Ovary (tissue), 9 donors: ENCODE results near the gene CHL1. TPM values are rescaled to one million over a fixed set of nuclear protein-coding genes. Genes with fewer than 3 reads are reported as not detected.

ENCODE experiments used
- DNase-seq, 5 donors: peaks; one replicate each; pipeline ENCODE4 v3.0.0-alpha.2; 2019 to 2020
- H3K27ac ChIP-seq, 2 donors: fragments of 200-600 bp; one replicate each; pipeline versions ENCODE4 v1.5.1 to v1.8.0; 2019 to 2022
- H3K27me3 ChIP-seq: fragments of 200-600 bp; one replicate; pipeline ENCODE4 v1.8.0; 2022
- H3K36me3 ChIP-seq: fragments of 200-600 bp; sonication (generic); one replicate; pipeline ENCODE4 v1.5.1; 2019
- H3K4me1 ChIP-seq: one replicate; pipeline ENCODE4 v1.8.1; 2013; ENCODE audit warnings: mild to moderate bottlenecking, moderate library complexity; ENCODE audit not compliant: insufficient read depth
- H3K4me3 ChIP-seq: fragments of 200-600 bp; sonication (generic); one replicate; pipeline ENCODE4 v1.5.1; 2017
- H3K9me3 ChIP-seq, 2 donors: fragments of 200-600 bp in 1 of 2; sonication (generic) in 1 of 2; one replicate each; pipeline versions ENCODE4 v1.5.1 to v1.8.1; 2013 to 2019; ENCODE audit warnings: mild to moderate bottlenecking in 1 of 2, moderate library complexity in 1 of 2
- EP300 ChIP-seq: sonication (generic); formaldehyde crosslinking; IDR thresholded peaks from one replicate; pipeline ENCODE4 v1.6.1; 2017; ENCODE audit warnings: antibody characterized with exemption
- POLR2A ChIP-seq: fragments of 450-650 bp; IDR thresholded peaks from one replicate; pipeline ENCODE4 v1.6.1; 2017; ENCODE audit warnings: antibody characterized with exemption, mild to moderate bottlenecking, moderate library complexity
- whole genome bisulfite sequencing, 3 donors: extraction: QIAGEN DNeasy Blood & Tissue Kit in 1 of 3; methylation state at CpG; one replicate each; pipeline versions ENCODE4 v1.1.5 to v1.1.7; 2013 to 2017; 5-methylcytosine and 5-hydroxymethylcytosine counted together
- intact Hi-C, 4 donors: fragments of 100-400 bp; cut with DNase I; formaldehyde crosslinking; loops; one replicate each; pipeline versions ENCODE4 v1.11.0 to v1.15.1; 2022 to 2023
- polyA plus RNA-seq, 2 donors: library from polyadenylated mRNA; stranded (reverse); fragments of 200-250 nt in 1 of 2; fragments of 350-450 nt in 1 of 2; fragmentation: Illumina TruSeq in 1 of 2; extraction: RNeasy Lipid Tissue Mini Kit (QIAGEN cat#74804) in 1 of 2; gene quantifications; one replicate each; pipeline ENCODE4 v1.2.3, GENCODE V29; 2013 to 2014
- total RNA-seq, 7 donors: library from RNA; depleted of rRNA in 2 of 7; stranded (reverse); fragments of >200 nt in 2 of 7; fragmentation: NEBNext Ultra II Directional in 3 of 7; extraction: Animal tissue kit (Norgen Biotek cat#: 25700) in 3 of 7; gene quantifications; one replicate each; pipeline versions ENCODE4 v1.1.0 to v1.2.4, GENCODE V29; 2016 to 2023
- TF ChIP-seq, protein P1 (sequence below), 3 donors: fragments of 450-650 bp in 2 of 3; fragments of 200-600 bp in 1 of 3; IDR thresholded peaks; one replicate each; pipeline versions ENCODE4 v1.5.1 to v1.8.0; 2016 to 2022; ENCODE audit warnings: antibody characterized with exemption in 3 of 3, mild to moderate bottlenecking in 1 of 3
- donor health status: DM: no; HTN: no; CAD: no; lungs with moderate emphysema.
- donor health status: DM: no; HTN: no; CAD: no.
- donor health status: Bipolar disorder and iron deficiency.
- donor health status: DM: yes; HTN: yes; CAD: no.
- donor health status: DM: no; HTN: no; CAD: no.
- donor health status: DM: yes; HTN: yes; CAD: no.

CHL1 gene
- total and polyA plus RNA-seq, 9 donors, result 20.8 to 101 (median 35.7) TPM

DNA sequence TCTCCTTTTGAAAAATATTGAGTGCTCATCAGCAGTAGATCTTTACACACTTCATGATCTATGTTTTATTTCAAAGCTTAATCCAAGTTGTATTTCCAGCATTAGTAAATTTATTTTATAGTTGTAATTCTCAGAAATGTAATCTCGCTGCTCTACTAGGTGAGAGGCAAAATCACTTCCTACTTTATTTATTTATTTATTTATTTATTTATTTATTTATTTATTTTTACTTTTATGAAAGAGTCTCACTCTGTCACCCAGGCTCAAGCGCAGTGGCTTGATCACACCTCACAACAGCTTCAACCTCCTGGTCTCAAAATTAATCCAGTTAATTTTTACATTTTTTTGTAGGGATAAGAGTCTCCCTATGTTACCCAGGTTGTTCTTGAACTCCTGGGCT lies 127.9 kb downstream of the CHL1 start:
- Histone ChIP-seq H3K4me3 (no peak overlapping the region), H3K27ac (no peak overlapping the region), H3K27me3 (no peaks in the 10 kb centered on the region), H3K9me3 (no peaks in the 10 kb centered on the region), H3K4me1 (no peaks in the 10 kb centered on the region), H3K36me3 (no peaks in the 10 kb centered on the region)
- intact Hi-C loops, result no loop called here
- WGBS, 3 donors, result 97 to 99% (median 98%) methylated on average over 2 of the region's 2 CpGs
- DNase-seq, result no peak
- no peak for TF ChIP-seq POLR2A

GRCh38 chr3:325495-325894 lies 128.9 kb downstream of the CHL1 start:
- intact Hi-C loops, result no loop called here
- Histone ChIP-seq H3K36me3 (no peaks in the 10 kb centered on the region), H3K27me3 (no peaks in the 10 kb centered on the region), H3K27ac (no peak overlapping the region), H3K4me3 (no peak overlapping the region), H3K4me1 (no peaks in the 10 kb centered on the region), H3K9me3 (no peaks in the 10 kb centered on the region)
- WGBS, 3 donors, result 88 to 94% (median 91%) methylated on average over 1 of the region's 1 CpG
- no peak for TF ChIP-seq EP300
- no peak for TF ChIP-seq POLR2A
- TF ChIP-seq, protein P1, sequence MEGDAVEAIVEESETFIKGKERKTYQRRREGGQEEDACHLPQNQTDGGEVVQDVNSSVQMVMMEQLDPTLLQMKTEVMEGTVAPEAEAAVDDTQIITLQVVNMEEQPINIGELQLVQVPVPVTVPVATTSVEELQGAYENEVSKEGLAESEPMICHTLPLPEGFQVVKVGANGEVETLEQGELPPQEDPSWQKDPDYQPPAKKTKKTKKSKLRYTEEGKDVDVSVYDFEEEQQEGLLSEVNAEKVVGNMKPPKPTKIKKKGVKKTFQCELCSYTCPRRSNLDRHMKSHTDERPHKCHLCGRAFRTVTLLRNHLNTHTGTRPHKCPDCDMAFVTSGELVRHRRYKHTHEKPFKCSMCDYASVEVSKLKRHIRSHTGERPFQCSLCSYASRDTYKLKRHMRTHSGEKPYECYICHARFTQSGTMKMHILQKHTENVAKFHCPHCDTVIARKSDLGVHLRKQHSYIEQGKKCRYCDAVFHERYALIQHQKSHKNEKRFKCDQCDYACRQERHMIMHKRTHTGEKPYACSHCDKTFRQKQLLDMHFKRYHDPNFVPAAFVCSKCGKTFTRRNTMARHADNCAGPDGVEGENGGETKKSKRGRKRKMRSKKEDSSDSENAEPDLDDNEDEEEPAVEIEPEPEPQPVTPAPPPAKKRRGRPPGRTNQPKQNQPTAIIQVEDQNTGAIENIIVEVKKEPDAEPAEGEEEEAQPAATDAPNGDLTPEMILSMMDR (IDR thresholded peaks at IDR 0.05), result no peak
- no peak for DNase-seq

DNA sequence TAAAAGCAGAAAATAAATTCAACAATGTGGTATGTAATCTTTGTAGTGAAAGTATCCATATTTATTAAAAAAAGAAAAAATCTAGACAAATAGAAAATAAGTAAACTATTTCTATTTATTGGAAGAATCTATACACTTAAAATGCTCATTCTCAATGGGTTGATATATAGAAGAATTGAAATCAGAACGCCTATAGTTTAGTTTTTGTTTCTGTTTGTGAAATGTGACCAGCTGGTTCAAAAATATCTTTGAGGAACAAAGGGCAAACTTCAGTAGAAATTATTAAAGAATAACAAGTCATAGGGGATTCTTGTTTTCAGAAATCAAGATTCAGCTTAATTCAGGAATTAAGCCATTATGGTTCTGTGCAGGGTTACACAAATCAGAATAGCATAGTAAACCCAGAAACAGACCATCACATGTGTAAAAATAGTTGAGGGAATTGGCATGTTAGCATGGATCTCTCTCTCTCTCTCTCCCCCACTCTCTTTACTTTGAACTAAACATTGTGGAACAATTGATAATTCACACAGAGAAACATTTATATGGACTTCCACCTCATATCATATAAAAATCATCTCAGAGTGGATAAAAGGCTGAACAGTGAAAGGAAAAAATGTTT lies 134.0 kb downstream of the CHL1 start:
- no peak overlapping the region for H3K27ac ChIP-seq

DNA sequence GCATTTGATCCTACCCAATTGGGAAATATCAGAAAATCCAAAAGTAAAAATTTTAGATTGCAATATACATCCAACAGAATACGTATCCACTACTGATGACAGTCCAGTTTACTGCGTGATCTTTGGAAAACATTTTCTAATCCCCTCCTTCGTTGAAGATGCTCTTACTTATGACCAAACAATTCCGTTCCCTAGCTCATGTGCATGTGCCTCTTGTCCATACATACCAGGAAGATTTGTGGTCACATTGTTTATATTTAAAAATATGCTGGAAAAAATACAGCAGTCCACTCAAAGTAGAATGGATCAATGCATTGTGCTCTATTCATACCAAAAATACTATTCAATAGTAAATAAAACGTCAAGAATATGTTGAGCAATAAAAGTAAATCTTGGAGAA lies 135.3 kb downstream of the CHL1 start:
- 83 to 89% (median 87%) methylated on average over 5 of the region's 5 CpGs for WGBS, 3 donors

More for the DNA sequence above, 134.0 kb downstream of the CHL1 start:
- Histone ChIP-seq H3K4me1 (no peaks in the 10 kb centered on the region), H3K36me3 (no peaks in the 10 kb centered on the region), H3K27me3 (no peaks in the 10 kb centered on the region), H3K9me3 (no peaks in the 10 kb centered on the region), H3K4me3 (no peak overlapping the region)
- no peak for TF ChIP-seq EP300
- TF ChIP-seq POLR2A, result no peak
- TF ChIP-seq, protein P1 (IDR thresholded peaks at IDR 0.05), result no peak
- no peak for DNase-seq
- intact Hi-C loops, result no loop called here
- WGBS, 3 donors, result 76 to 89% (median 76%) methylated on average over 1 of the region's 1 CpG

GRCh38 chr3:332701-333100 lies 136.1 kb downstream of the CHL1 start:
- Histone ChIP-seq H3K9me3 (no peaks in the 10 kb centered on the region), H3K27me3 (no peaks in the 10 kb centered on the region)

More for the DNA sequence above, 135.3 kb downstream of the CHL1 start:
- no peaks in the 10 kb centered on the region for H3K36me3 ChIP-seq
- no peaks in the 10 kb centered on the region for H3K9me3 ChIP-seq
- no peaks in the 10 kb centered on the region for H3K4me1 ChIP-seq
- TF ChIP-seq, protein P1 (IDR thresholded peaks at IDR 0.05), result no peak
- TF ChIP-seq EP300, result no peak
- H3K27me3 ChIP-seq, result no peaks in the 10 kb centered on the region
- H3K4me3 ChIP-seq, result no peak overlapping the region
- no peak for DNase-seq
- intact Hi-C loops, result loop anchor here in 1 of 4 donors (1.0 kb wide), 1 partner anchor 46 kb away; no protein-coding TSS in a partner anchor
- H3K27ac ChIP-seq, result no peak overlapping the region

More at GRCh38 chr3:332701-333100, 136.1 kb downstream of the CHL1 start:
- Histone ChIP-seq H3K4me3 (no peak overlapping the region), H3K4me1 (no peaks in the 10 kb centered on the region), H3K27ac (no peak overlapping the region), H3K36me3 (no peaks in the 10 kb centered on the region)
- DNase-seq, result no peak
- whole genome bisulfite sequencing, 3 donors, result 47% methylated on average over 2 of the region's 2 CpGs
- intact Hi-C loops, result loop anchor here in 1 of 4 donors (1.0 kb wide), 1 partner anchor 46 kb away; no protein-coding TSS in a partner anchor
- TF ChIP-seq POLR2A (no peak), EP300 (no peak)
- TF ChIP-seq, protein P1 (IDR thresholded peaks at IDR 0.05), result no peak
